RWPE2 (cell line): ENCODE measurements around the gene KLHL28.

ENCODE experiments used
- ATAC-seq: fragments of 200-7000 bp; cut with Tn5 transposase; 3 replicates; pipeline ENCODE4 v1.9.1; 2021; ENCODE audit warnings: low read depth
- DNase-seq: peaks from one replicate; pipeline ENCODE4 v3.0.0-alpha.2; 2020; ENCODE audit warnings: low spot score
- H3K27ac ChIP-seq: fragments of 450-650 bp; 2 replicates; pipeline ENCODE4 v1.5.1; 2017; ENCODE audit warnings: mild to moderate bottlenecking; ENCODE audit not compliant: poor library complexity, severe bottlenecking
- H3K27me3 ChIP-seq: fragments of 250-450 bp; sonication (Bioruptor Pico); 2 replicates; pipeline ENCODE4 v1.5.1; 2021; ENCODE audit warnings: mild to moderate bottlenecking, moderate library complexity; ENCODE audit not compliant: insufficient read depth, poor library complexity, severe bottlenecking
- H3K36me3 ChIP-seq: fragments of 250-450 bp; sonication (Bioruptor Pico); 2 replicates; pipeline ENCODE4 v1.5.1; 2020; ENCODE audit warnings: low read depth, mild to moderate bottlenecking, moderate library complexity
- H3K4me1 ChIP-seq: fragments of 250-450 bp; sonication (Bioruptor Pico); 2 replicates; pipeline ENCODE4 v1.5.1; 2021; ENCODE audit warnings: mild to moderate bottlenecking, moderate library complexity; ENCODE audit not compliant: insufficient read depth, poor library complexity, severe bottlenecking
- H3K4me3 ChIP-seq: fragments of 250-450 bp; sonication (Bioruptor Pico); 2 replicates; pipeline ENCODE4 v1.5.1; 2021; ENCODE audit warnings: mild to moderate bottlenecking, moderate library complexity; ENCODE audit not compliant: severe bottlenecking
- H3K9me3 ChIP-seq: fragments of 250-450 bp; sonication (Bioruptor Pico); 2 replicates; pipeline ENCODE4 v1.5.1; 2021; ENCODE audit warnings: mild to moderate bottlenecking, moderate library complexity; ENCODE audit not compliant: severe bottlenecking
- CTCF ChIP-seq: fragments of 450-650 bp; IDR thresholded peaks from one replicate; pipeline ENCODE4 v1.5.1; 2017; ENCODE audit warnings: mild to moderate bottlenecking, moderate library complexity; ENCODE audit not compliant: poor library complexity, severe bottlenecking

KLHL28 gene

GRCh38 chr14:44955528-44955927, 6.2 kb downstream of the KLHL28 start:
- no peak for DNase-seq
- H3K4me3 ChIP-seq: no peak overlapping the region
- H3K27ac ChIP-seq: no peak overlapping the region
- peaks cover 15% of the 10 kb centered on the region for H3K4me1 ChIP-seq
- H3K9me3 ChIP-seq: no peaks in the 10 kb centered on the region
- H3K27me3 ChIP-seq: no peaks in the 10 kb centered on the region
- H3K36me3 ChIP-seq: peaks cover 18% of the 10 kb centered on the region; the same call in 1 of the 2 replicates
- ATAC-seq: no peak
- no peak for TF ChIP-seq CTCF

GRCh38 chr14:44954750-44955149, 7.0 kb downstream of the KLHL28 start:
- ATAC-seq: no peak
- no peak overlapping the region for H3K4me3 ChIP-seq
- peaks cover 18% of the 10 kb centered on the region; the same call in 1 of the 2 replicates for H3K36me3 ChIP-seq
- H3K9me3 ChIP-seq: no peaks in the 10 kb centered on the region
- no peak for TF ChIP-seq CTCF
- no peaks in the 10 kb centered on the region for H3K27me3 ChIP-seq
- peaks cover 14% of the 10 kb centered on the region for H3K4me1 ChIP-seq
- no peak for DNase-seq
- no peak overlapping the region for H3K27ac ChIP-seq

GRCh38 chr14:44952391-44953110, 9.2 kb downstream of the KLHL28 start:
- Histone ChIP-seq H3K9me3 (no peaks in the 10 kb centered on the region), H3K4me3 (no peak overlapping the region), H3K36me3 (peaks cover 23% of the 10 kb centered on the region), H3K4me1 (no peaks in the 10 kb centered on the region), H3K27me3 (no peaks in the 10 kb centered on the region), H3K27ac (no peak overlapping the region)
- DNase-seq: no peak
- no peak for TF ChIP-seq CTCF
- no peak for ATAC-seq

- H3K27ac ChIP-seq: no peak overlapping the region
- H3K4me1 ChIP-seq: no peaks in the 10 kb centered on the region
- DNase-seq: no peak
- H3K9me3 ChIP-seq: no peaks in the 10 kb centered on the region
- no peaks in the 10 kb centered on the region for H3K27me3 ChIP-seq
- no peak for ATAC-seq
- no peak for TF ChIP-seq CTCF
- H3K36me3 ChIP-seq: peaks cover 23% of the 10 kb centered on the region
- no peak overlapping the region for H3K4me3 ChIP-seq
Observed at GRCh38 chr14:44951051-44951450, 10.7 kb downstream of the KLHL28 start.

- TF ChIP-seq CTCF: no peak
- ATAC-seq: no peak
- H3K27ac ChIP-seq: no peak overlapping the region
- no peaks in the 10 kb centered on the region for H3K9me3 ChIP-seq
- H3K36me3 ChIP-seq: peaks cover 38% of the 10 kb centered on the region
- no peaks in the 10 kb centered on the region for H3K4me1 ChIP-seq
- H3K27me3 ChIP-seq: no peaks in the 10 kb centered on the region
- no peak overlapping the region for H3K4me3 ChIP-seq
- DNase-seq: no peak
Observed at GRCh38 chr14:44945264-44945663, 16.5 kb downstream of the KLHL28 start.
